SW 1271 (cell line): ENCODE measurements around the gene SYT3.
"Not testable (repeated sequence)": the region's sequence is repeated elsewhere in the genome, so short reads cannot be mapped to it uniquely, and the experiment has no call there.

Source experiments
- DNase-seq, 2 experiments: peaks; one replicate each; lab custom pipeline; 2025; lab: John Stamatoyannopoulos, UW

The SYT3 gene

DNA sequence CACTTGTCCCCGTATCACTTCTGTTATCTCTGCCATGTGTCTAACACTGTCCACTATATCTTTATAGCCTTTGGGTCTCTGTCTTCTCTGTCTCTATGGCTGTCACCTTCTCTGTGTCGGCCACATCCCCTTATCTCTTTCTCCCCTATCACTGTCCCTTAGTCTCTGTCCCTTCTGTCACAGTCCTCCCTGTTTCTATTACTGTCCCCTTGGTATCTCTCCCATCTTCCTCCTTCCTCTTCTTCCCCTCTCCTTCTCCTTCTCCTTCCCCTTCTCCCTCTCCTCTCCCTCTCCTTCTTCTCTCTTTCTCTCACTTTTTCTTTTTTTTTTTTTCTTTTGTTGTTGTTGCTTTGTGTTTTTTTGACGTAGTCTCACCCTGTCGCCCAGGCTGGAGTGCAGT, 36.7 kb downstream of the SYT3 start:
- DNase-seq, result no peak

DNA sequence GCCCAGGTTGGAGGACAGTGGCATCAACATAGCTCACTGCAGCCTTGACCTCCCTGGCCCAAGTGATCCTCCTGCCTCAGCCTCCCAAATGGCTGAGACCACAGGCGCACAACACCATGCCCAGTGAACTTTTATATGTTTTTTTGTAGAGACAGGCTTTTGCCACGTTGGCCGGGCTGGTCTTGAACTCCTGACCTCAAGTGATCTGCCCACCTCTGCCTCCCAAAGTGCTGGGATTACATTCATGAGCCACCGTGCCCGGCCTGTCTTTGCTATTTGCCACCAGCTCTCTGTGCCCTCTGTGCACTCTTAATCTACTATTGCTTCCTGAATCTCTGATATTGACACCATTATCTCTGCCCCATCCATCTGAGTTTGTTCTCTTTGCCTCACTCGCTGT, 37.2 kb downstream of the SYT3 start:
- DNase-seq, result no peak

DNA sequence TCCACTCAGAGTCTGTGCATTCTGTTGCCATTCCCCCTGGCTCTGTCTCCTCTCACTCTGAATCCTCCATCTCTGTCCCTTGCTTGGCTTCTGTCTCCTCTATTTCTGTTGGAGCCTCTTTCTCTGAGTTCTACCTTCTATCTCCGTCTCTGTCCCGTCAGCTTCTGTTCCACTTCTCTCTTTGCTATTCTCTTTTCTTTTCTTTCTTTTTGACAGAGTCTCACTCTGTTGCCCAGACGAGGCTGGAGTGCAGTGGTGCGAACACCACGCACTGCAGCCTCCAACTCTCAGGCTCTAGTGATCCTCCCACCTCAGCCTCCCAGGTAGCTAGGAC, 37.6 kb downstream of the SYT3 start:
- no peak for DNase-seq

DNA sequence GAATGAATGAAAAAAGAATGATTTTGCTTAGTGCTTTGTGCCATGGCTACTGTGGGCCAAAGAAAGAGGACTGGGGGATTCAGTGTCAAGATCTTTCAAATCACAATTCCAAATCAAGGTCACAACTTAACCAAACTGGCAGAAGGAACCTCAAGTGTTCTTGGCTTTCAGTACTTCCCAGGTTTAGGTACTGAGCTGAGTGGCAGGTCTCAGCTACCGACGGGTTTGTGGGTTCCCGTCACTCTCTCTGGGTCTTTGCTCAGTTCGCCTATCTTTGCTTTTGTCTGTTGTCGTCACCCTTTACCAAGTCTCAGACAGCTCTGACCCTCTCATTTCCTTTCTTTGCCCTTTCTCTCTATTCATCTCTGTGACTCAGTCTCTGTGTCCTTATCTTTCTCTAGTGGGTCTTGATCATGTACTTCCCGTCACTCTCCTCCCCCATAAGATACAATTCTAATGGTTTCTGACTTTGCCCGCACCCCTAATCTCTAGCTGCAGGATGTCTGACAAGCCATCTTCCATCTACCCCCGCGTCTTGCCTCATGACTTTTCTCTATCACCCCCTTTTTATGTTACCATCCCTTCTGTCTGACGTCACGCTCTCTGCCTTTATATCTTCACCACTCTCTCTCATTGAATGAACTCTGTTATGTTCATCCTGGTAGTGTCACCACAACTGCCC, 38.1 kb downstream of the SYT3 start:
- no peak for DNase-seq

DNA sequence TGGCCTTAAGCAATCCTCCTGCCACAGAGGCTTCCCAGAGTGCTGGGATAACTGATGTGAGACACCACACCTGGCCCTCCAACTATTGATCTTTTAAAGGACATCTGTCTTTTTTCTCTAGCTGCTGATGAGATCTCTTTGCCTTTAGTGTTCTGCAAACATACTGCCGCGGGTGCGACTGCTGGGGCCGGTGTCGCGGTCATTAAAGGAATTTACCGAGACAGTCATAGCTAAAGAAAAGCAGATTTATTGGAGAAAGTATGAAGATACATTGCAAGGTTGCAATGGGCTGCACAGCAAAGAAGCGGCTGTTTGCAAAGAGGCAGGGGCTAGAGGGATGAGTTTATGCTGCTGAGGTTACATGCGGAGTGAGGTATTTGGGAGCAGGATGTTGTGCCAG, 40.3 kb downstream of the SYT3 start:
- DNase-seq, result no peak

DNA sequence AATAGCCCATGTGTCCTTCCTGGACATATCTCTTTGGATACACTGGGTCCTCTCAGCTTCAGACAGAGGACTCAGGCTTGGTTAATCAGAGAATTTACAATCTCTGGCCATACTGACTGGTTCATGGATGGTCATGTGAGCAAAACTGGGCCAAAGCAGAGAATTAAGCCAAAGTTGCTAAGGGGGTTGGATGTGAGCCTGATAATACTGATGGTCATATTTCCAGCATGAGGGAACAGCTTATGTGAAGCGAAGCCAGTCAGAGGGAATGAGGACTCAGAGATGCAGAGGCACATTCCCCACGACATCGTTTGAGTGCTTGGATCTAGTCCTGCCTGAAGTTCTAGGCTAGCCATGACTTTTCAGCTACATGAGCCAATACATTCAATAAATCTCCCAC, 49.5 kb downstream of the SYT3 start:
- no peak for DNase-seq

DNA sequence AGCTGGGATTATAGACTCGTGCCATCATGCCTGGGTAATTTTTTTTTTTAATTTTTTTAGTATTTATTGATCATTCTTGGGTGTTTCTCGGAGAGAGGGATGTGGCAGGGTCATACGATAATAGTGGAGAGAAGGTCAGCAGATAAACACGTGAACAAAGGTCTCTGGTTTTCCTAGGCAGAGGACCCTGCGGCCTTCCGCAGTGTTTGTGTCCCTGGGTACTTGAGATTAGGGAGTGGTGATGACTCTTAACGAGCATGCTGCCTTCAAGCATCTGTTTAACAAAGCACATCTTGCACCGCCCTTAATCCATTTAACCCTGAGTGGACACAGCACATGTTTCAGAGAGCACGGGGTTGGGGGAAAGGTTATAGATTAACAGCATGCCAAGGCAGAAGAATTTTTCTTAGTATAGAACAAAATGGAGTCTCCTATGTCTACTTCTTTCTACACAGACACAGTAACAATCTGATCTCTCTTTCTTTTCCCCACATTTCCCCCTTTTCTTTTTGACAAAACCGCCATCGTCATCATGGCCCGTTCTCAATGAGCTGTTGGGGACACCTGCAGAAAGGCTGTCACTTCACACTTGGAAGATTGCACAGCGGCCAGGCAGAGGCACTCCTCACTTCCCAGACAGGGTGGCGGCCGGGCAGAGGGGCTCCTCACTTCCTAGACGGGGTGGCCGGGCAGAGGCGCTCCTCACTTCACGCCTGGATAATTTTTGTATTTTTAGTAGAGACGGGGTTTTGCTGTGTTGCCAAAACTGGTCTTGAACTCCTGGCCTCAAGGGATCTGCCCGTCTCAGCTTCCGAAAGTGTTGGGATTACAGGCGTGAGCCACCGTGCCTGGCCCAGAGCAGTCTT, 57.7 kb downstream of the SYT3 start:
- not testable (repeated sequence) for DNase-seq

DNA sequence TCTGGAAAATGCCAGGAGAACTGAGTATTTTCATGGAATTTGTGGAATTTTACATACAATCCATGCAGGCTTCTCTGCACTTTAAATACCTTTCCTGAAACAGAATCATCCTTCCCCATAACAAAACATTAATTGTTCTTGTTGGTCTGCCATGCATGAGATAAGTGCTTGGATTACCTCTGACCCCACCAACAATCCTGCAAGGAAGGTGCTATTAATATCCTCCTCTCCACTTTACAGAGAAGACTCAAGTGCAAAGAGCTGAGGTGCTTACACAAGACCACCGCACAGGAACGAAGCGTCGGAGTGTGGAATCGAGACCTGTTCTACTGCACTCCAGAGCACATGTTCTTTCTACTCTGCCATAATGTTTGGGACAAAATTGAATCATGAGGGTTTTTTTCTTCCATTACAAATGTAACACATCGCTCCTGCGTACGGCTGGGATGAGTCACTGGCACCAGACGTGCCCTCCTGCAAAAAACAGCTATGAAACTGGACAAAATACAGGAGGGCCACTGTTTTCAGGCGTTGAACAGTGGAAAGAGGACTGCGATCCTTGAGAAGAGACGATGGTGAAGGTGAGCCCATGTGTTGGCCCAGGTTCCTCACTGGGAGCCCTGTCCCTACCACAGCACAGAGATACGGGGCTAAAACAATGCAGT, 58.6 kb downstream of the SYT3 start:
- no peak for DNase-seq

DNA sequence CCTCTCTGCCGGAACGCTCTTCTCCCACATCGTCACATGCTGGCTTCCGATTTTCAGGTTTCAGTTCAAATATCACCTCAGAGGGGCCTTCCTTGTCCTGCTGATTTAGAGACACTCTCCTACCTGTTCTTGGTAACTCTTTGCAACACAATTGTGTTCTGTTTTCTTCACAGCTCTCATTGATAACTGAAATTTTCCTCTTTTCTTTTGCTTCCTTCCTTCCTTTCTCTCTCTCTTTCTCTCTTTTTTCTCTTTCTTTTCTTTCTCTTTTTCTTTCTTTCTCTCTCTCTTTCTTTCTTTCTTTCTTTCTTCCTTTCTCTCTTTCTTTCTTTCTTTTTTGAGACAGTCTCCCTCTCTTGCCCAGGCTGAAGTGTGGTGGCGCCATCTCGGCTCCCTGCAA, 59.4 kb downstream of the SYT3 start:
- no peak for DNase-seq

DNA sequence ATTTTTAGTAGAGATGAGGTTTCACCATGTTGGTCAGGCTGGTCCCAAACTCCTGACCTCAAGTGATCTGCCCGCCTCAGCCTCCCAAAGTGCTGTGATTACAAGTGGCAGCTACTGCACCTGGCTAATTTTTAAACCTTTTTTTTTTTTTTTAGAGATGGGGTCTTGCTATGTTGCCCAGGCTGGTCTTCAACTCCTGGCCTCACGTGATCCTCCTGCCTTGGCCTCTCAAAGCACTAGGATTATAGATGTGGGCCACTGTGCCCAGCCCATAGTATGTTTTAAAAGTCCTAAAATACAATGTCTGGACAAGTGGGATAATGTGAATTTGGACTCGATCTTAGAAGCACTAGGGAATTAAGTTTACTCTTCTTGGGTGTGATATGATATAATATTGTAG, 62.9 kb downstream of the SYT3 start:
- DNase-seq, result not testable (repeated sequence)

DNA sequence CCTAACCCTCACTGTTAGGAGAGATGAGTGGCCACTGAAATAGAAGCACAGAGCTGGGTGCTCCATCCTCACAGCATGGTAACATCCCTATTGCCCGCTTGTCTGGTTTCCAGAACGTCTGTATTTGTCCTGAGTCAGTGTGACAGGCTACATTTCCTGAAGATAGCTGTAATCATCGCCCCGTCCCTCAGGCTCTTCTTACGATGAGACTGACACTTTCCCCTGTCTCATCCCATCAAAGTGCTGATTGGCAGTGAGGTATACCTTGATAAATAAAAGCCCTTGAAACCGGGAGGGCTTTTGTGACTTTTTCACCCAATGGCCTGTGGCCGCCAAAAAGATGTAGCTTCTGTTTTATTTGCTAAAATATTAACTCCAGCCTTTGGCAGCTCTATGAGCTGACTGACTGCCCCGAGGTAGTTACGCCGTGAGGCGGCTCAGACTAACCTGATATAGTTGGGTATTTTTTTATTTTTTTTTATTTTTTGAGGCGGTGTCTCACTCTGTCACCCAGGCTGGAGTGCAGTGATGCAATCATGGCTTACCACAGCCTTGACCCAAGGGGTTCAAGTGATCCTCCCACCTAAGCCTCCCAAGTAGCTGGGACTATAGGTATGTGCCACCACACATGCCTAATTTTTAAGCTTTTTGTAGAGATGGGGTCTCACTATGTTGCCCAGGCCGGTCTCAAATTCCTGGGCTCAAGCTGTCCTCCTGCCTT, 65.8 kb downstream of the SYT3 start:
- DNase-seq, result no peak
